ENCODE results near the gene FUT1. TPM values are rescaled to one million over a fixed set of nuclear protein-coding genes. Genes with fewer than 3 reads are reported as not detected.

Gene FUT1
- polyA plus RNA-seq, 1 of the 3 experiments (the other 2 are of a cell fraction), result 0.08 TPM

- Histone ChIP-seq H3K9me3 (no peaks in the 10 kb centered on the region), H2AFZ (ENCODE audit: low read depth) (peak overlapping the region; percentile 88; the same call in 1 of the 2 replicates), H3F3A (replicated peaks; ENCODE audit: insufficient read depth) (peaks cover 7% of the 10 kb centered on the region), H3K36me3 (replicated peaks in 1 of 2; ENCODE audit: control insufficient read depth in 1 of 2, insufficient read depth in 2 of 2, low read length in 1 of 2) (no peaks in the 10 kb centered on the region), H3K9me2 (no peaks in the 10 kb centered on the region), H3K27ac (ENCODE audit: low read depth in 2 of 2, low read length in 1 of 2) (no peak overlapping the region), H3K9ac (peak overlapping the region; percentile 34; the same call in 1 of the 2 replicates), H3K27me3 (ENCODE audit: insufficient read depth) (no peaks in the 10 kb centered on the region), H3K4me1 (ENCODE audit: control insufficient read depth in 1 of 2, insufficient read depth in 2 of 2, low read depth in 1 of 2, low read length in 1 of 2) (peaks cover 0 to 16% of the 10 kb centered on the region in 2 experiments; a peak in 1 of 4 replicates), H3K4me3 (ENCODE audit: low read depth in 2 of 2, low read length in 1 of 2) (peak overlapping the region; percentile 53 to 57), H4K20me1 (ENCODE audit: insufficient read depth) (no peaks in the 10 kb centered on the region), H3K79me2 (ENCODE audit: insufficient read depth) (no peaks in the 10 kb centered on the region), H3K4me2 (peak overlapping the region; percentile 87)
- peak; percentile 67 for DNase-seq
- CTCF ChIA-PET, result interaction anchor here (0.7 to 2.2 kb wide), 18 partner anchors 11 to 247 kb away, joined by 3 to 22 read pairs (median 4); partner anchors contain the start of gene CA11
- POLR2A ChIA-PET, result interaction anchor here (1.0 to 1.7 kb wide), 6 partner anchors 9 to 94 kb away, joined by 3 to 11 read pairs (median 7); partner anchors contain the start of gene CA11
- TF ChIP-seq RAD21 (IDR thresholded peaks at IDR 0.05; ENCODE audit: low read length) (no peak), RXRA (IDR thresholded peaks at IDR 0.05; ENCODE audit: borderline replicate concordance, low read depth) (no peak), JUND (IDR thresholded peaks at IDR 0.05) (no peak), TAF1 (IDR thresholded peaks at IDR 0.05; ENCODE audit: borderline replicate concordance, low read depth, low read length) (no peak), FOXJ3 (CRISPR knock-in tag; IDR thresholded peaks at IDR 0.05) (no peak), MXI1 (IDR thresholded peaks at IDR 0.05; ENCODE audit: low read depth, low read length) (peak; percentile 39), CTCF (IDR thresholded peaks at IDR 0.05) (no peak), YY1 (IDR thresholded peaks at IDR 0.05; ENCODE audit: low read depth) (no peak)
- TF ChIP-seq, protein P1, sequence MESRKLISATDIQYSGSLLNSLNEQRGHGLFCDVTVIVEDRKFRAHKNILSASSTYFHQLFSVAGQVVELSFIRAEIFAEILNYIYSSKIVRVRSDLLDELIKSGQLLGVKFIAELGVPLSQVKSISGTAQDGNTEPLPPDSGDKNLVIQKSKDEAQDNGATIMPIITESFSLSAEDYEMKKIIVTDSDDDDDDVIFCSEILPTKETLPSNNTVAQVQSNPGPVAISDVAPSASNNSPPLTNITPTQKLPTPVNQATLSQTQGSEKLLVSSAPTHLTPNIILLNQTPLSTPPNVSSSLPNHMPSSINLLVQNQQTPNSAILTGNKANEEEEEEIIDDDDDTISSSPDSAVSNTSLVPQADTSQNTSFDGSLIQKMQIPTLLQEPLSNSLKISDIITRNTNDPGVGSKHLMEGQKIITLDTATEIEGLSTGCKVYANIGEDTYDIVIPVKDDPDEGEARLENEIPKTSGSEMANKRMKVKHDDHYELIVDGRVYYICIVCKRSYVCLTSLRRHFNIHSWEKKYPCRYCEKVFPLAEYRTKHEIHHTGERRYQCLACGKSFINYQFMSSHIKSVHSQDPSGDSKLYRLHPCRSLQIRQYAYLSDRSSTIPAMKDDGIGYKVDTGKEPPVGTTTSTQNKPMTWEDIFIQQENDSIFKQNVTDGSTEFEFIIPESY (IDR thresholded peaks at IDR 0.05; ENCODE audit: borderline replicate concordance, low read depth), result no peak
- 41% methylated on average over 38 of the region's 51 CpGs for WGBS (ENCODE audit: low lambda C conversion rate)
Measured at GRCh38 chr19:48739404-48740163, 12.9 kb downstream of the FUT1 start.
